RKO (cell line): ENCODE data around the gene EHD4.

ENCODE experiments used
- DNase-seq: peaks from one replicate; pipeline ENCODE4 v3.0.0-alpha.2; 2016; ENCODE audit warnings: low spot score

The EHD4 gene

DNA sequence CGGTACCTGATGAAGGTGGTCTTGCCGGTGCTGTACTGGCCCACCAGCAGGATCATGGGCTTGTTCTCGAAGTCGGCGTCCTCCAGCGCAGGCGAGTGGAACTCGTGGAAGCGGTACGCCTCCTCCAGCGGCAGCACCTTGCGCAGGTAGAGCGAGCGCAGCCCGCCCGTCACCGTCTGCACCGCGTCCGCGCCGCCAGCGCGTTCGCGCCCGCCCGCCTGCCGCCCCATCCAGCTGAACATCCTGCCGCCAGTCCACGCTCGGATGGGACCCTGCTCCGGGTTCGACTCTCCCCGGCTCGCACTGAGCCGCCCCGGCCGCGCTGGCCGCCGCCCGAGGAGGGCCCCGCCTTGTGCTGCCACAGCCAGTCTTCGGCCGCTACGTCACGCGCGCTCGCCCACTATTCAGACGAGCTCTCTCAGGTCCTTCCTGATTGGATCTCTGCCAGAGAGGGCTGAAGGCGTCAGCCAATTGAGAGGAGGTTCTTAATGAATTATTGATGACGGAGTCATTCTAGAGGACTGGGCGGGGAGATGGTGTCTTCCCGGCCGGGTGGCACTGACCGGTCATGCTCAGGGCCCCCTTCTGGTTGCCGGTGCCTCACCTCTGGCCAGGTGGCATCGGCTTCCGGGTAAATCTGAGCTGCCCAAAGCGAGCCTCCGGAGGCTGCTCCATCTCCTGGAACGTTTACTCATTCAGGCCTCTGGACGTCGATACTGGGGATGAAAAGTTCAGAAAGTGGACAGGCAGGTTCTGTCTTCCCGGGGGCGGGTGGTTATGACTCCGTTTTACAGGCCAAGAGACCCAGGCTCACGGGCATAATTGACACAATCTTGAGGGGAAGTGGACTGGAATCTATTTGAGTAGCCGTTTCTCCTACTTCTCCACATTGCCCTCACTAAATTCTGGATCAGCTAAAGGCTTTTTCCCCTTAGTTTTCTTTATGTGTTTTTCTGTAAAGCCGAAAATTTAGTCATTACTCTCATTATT is at the start of gene EHD4:
EHD4 (minus strand) TSS at position 305 of the 990 bp plus-strand sequence; CDS start at position 242, 63 bp downstream.
- DNase-seq: peak; percentile 99

DNA sequence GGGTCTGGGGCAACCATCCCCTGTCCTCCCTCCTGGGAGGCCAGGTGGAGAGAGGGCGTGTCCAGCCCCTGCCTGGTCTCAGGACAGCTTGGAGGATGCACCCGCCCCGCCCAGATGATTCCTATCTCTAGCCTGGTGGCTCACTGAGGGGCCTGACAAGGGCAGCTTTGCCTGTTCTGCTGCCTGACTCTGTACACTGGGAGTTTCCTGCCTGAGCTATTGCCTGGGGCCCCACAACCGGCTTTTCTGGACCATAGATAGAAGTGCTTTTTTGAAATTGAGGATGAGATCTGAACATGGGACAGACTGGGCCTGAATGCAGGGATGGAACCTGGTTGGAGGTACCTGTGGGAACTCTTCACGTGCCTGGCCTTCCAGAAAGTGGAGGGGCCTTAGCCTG is 49.2 kb upstream of the EHD4 start:
- no peak for DNase-seq

DNA sequence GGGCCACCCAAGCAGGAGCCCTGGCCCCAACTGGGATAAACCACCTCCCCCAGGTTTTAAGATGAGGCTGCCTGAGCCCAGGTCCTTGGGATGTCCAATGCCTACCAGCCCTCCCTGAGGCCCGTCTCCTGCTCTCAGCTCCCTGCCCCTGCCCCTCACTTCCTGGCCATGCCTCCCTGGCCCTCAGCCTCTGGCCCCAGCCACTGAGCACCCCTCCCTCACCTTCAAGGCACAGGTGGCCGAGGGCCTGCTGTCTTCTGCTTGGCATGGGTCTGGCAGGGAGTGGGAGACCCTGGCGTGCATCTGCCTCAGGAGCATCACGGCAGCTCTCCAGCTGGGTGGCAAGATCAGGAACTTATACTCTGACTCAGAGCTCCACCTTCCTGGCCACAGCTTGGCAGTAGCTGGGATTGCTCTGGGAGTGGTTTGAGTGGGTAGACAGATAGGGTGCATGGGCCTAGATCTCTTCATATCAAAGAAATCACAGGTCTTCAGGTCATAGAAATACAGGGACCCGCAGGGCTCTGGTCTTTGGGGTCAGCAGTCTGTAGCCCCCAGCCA is 48.4 kb upstream of the EHD4 start, which contains the start of gene PLA2G4E:
PLA2G4E (minus strand) TSS at position 330 of the 561 bp plus-strand sequence; CDS start at position 318, 12 bp downstream.
- no peak for DNase-seq

DNA sequence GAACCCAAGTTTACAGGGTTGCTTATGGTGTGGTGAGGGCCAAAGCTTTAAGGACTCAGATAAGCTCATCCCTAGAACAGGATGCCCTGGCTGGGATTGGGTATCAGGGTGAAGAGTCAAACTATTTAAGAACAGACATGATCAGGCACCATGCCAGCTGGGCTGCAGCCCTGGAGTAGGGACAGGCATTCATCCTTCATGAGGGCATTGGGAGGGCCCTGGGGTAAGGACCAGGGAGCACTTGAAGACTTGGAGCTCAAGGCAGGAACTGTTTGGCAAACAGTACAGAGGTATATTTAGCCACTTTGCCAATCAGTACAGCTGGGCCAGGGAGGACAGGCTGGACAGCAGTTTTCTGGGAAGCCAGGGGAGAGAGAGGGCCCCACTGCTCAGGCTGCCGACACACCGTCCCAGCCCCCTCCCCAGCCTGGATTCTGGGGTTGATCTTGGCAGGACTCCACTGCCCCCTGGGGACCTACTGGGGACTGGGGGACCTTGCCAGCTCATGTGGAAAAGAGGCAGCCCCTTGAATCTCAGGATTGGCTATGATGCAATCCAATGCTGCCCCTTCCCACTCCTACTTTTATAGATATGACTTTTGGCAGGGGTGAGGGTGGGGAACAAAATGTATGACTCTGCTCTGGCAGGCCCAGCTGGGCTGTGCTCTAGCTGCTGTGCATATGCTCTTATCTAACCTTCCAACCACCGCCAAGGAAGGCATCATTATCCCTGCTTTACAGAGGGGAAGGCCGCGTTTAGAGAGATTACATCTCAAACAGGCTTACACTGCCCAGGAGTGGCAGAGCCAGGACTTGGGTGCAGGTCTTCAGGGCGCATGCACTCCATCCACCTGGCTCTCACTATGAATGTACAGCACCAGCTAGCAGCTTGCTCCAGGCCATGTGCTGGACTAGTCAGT is 46.2 kb upstream of the EHD4 start:
- DNase-seq: no peak

DNA sequence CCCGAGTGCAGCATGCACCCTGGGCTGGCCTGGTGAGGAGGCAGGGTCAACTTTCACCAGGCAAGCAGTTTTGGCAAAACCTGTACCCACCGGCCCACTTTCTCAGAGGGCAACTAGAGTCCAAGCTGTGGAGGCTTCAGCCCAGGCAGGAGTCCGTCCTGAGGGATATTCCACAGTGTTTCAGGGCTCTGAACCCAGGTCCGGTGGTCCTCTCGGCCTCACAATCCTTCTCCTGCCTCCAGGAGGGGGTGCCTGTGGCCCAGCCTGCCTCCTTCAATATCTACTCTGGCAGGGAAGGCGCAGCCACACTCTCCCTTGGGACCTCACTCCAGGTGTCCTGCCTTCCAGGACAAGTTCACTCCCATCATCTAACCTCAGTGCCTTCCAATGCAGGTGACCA is 44.6 kb upstream of the EHD4 start:
- DNase-seq: no peak

DNA sequence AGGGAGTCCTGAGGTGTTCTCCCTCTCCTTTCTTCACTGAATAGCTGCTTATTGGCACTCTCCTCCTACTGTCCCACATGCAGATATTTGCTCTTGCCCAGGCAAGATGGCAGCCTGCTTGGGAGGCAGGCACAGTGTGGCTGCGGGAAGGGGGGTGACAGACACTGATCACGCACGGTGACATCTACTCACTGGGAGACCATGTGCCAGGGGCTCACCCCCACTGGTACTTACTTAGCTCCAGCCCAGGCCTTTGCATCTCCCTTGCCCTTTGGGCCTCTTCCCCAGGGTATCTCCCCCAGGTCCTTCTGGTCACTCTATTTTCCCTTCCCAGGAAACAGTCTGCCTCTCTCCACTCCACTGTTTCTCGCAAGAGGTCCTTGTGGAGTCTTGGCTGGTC is 42.0 kb upstream of the EHD4 start:
- no peak for DNase-seq

DNA sequence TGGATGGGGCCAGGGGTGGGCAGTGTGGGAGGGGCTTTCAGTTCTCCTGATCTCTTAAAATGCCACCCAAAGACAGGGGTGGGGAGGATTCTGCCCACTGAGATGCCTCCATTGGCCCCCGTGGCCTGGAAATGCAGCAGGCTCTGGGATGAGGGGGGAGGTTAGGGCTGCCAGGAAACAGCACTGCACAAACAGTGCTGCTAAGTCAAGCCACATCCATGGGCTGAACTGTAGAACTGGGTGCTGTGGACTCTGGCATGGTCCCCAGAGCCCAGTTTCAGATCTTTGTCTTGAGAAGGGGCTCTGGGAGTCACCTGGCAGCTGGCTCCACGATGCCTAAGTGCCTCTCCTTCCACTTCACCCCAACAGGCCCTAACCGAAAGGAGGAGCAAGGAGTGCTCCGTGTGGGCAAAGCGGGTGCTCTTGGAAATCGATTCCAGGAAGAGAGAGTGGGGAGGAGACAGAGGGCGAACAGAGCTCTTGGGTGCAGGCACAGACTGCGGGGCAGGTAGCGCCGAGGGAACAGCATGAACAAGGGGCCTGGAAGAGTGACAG is 40.6 kb upstream of the EHD4 start:
- no peak for DNase-seq

DNA sequence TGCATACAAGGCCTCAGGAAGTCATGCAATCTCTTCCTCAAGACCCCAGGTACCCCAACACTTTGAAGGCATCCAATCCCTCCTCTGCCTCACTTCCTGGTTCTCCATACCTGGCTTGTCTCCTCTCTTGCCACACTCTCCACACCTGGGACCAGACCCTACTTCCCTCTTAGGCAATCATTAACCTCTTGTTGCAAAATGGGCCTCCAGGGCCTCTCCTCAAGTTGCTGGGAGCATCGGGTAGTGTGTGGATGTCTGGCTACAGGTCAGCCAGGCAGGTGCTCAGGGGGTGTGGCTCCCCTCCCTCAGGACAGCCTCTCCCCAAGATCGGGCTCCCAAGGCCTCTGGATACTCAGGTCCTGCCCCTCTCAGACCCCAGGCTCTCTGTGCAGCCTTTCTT is 39.9 kb upstream of the EHD4 start:
- DNase-seq: no peak

DNA sequence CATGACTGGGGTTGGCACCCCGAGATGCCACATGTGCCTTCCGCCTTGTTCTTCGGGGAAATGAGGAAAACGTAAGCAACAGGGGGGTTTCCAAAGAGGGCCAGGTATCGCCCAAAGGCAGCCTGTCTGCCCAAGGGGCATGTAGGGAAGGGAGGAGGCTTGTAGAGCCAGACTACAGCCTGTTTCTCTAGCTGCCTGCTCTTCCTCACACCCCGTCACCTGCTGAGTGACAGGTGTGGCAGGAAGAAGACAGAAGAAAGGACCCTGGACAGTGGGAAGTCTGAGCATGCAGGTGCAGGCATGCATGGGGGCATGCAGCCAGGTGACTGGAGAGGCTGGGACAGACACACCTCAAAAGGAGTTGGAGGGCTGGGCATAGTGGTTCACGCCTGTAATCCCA is 38.7 kb upstream of the EHD4 start:
- no peak for DNase-seq

DNA sequence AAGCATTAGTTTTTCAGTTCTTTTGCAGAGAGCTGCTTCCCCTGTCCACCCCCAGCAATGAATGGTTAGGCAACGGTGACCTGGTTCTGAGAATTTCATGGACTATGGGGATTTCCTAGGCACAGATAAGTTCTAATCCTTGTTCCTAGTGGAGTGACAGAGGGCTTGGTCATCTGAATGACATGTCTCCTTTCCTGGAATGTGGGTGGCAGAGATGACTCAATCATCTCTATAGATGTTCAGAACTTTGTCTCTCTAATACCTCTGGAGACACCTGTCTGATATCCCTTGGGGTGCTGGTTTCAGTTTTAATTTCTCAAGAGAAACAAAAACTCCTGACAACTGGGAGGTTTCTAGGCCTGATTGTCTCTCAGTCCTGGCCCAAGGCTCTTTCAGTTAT is 38.1 kb upstream of the EHD4 start:
- DNase-seq: peak; percentile 24

DNA sequence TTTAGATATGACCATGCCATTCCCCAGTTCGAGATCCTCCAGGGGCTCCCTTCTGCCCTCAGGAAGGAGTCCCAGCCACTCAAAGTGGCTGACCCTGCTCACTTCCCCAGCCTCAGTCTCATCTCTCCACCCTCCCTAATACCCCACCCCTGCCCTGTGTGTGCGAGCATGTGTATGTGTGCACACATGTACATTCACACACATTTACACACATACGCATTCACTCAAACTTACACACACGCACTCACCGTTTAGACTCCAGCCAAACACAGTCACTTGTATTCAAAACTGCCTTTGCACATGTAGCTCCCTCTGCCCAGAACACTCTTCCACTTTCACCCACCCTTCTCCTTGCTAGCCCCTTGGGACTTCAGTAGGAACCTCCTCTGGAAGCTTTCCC is 37.1 kb upstream of the EHD4 start:
- DNase-seq: no peak

DNA sequence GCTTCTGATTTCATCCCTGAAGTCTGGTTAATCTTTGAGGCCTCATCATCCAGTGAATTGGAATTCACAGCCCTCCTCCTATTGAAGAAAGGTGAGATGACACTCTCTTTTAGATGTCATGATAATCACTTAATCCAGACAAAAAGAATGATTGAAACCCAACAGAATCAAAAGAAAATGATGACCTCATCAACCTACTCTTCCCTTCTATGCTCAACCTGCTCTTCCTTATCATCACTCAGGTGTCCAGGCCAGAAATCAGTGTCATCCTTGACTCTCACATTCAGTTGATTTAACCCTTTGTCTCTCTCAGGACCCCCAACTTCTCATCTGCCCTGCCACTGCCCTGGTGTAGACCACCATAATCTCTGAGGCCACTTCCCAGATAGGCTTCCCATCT is 36.7 kb upstream of the EHD4 start:
- DNase-seq: no peak

DNA sequence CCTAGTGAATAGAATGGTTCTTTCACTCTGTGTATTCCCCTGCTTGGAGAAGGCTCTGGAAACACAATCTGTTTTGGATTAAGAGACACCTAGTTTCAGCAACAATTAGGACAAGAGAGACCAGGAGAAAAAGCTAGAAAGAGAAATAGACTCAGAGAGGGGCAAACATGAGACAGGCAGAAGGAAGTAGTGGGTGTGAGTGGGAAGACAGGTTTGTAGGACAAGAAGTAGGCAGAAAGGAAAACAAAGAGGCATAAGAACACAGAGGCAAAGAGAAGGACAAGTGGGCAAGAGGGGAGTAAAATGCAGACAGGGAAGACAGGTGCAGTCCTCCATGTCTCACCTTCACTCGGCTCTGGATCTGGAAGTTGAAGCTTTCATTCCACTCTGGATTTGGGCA is 35.0 kb upstream of the EHD4 start:
- DNase-seq: no peak

DNA sequence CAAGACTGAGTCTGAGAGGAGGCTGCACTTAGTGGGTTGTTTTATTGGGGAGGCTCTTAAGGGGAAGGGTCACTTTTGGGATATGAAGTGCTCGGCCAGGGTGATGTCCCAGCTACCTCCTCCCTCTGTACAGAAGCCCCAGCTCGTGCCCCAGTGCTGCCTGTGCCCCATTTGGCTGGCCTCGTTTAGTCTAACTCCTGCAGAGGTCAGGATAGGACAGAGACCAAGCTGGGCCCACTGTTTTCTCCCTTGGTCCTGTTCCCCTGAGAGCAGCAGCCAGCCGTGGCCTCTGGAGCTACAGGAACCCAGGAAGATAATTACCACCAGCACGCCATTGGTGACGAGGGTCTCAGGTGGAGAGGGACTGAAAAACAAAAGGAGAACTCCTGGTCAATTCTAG is 30.0 kb upstream of the EHD4 start:
- DNase-seq: no peak

DNA sequence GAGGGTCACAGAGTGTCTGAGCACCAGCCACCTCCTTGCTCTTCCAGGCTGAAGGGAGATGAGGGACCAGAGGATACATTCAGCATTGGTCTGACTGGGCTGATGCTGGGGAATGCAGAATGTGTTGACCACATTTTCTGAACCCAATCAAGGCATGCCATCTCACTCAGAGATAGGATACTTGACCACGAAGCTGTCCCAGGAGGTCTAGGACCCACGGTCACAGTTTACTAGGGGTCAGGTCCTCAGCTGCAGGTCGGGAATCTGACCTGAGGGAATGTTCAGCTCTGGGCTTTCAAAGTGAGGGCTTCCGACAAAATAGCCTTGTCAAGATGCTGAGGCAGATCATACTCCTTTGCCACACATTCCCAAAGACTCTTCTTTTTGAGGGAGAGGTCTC is 28.9 kb upstream of the EHD4 start:
- no peak for DNase-seq

DNA sequence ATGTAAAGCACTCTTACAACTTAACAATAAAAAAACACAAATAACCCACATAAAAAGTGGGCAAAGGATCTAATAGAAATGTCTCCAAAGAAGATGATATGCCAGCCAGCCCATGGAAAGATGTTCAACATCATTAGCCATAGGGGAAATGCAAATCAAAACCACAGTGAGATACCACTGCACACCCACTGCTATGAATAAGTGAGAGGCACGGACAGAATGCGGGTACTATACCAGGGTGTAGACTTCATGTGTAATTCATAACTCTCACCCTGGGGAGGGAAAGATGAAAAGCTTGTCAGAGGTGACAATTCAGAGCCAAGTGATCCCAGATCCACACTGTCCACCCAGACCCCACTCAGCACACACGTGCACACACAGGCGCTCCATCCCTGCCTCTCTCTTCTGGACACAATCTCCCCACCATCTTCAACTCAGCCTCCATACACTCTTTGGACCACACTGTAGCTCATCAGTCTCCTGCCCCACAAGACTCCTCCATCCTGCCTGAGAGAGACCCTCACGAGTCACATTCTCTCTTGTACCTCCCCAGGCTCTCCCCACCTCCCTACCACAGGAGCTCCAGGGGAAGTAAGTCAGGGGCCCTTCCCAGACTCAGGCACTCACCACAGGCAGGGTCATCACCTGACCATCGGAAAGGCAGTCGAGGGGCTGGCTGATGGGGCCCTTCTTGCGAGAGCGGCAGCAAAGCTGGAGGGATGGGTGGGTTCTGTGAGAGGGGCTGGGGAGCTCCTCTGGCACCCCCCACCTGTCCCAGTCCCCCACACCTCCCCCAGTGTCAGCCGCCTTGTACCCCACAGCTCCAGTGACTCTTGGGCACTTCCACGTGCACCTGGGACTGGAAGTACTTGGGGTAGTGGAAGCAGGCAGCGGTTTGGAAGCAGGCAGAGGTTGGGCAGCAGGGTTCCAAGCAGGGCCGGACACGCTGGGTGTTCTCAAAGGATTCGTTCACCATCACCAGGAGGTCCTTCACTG is 27.2 kb upstream of the EHD4 start:
- DNase-seq: no peak

DNA sequence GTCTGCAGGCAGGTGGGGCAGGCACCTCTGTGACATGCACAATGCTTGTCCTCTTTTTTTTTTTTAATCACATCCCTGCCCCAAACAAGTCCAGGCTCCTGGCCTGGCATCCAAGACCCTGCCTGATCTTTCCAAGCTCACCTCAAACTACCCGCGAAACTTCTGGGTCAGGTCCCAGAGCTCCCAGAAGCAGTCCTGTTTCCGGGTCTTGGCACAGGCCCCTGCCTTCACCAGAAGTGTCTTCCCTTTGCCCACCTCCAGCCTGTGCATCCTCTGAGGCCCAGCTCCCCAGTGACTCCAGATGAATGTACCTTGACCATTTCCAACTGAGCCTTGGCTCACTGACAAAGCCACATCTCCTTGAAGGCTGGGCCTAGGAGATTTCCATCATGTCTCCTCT is 25.5 kb upstream of the EHD4 start:
- DNase-seq: no peak

DNA sequence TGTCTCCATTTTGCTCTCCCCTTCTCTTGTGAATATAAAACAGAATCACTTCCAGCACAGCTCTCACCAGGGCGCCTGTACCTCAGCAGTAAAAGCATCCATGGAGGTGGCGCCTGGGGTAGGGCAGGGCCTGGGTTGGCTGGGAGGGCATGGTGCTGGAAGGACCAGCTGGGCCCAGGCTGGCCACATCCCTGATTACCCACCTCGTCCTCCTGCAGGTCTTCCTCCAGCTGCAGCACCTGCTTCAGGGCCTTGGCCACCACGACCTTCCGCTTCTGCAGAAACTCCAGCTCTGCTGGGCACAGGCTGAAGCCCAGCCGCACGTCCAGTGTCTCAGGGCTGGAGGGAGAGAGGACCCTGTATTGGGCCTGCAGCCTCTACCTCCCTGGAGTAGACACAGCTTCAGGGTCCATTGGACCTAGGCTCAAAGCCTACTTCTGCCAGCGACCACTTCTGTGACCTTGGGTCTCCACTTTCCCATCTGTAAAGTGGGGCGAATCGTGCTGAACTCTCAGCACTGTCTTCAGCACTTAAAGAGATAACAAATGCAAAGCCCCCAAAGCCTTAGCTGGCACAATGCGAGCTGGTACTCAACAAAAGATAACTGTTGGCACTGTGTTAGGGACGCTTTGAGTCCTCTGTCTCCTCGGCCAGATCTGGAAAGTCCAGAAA is 24.7 kb upstream of the EHD4 start:
- no peak for DNase-seq

DNA sequence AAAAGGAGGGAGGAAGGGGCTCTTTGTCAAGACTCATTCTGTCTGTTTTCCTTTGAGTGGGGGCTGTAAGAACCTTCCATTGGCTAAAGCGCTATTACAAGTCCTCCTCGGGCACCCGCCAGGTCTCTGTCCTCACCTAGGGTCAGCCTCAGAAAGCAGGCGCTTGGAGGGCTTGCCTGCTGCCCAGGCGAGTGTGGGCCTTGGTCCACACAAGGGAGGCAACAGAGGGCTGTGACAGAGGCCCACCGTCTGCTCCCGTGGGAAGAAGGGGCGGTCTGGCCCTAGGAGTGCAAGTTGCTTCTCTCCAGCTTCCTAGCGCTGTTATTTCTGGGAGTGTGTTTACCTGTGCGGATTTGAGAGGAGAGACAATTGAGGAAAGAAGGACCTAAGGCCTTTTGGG is 24.0 kb upstream of the EHD4 start:
- no peak for DNase-seq

DNA sequence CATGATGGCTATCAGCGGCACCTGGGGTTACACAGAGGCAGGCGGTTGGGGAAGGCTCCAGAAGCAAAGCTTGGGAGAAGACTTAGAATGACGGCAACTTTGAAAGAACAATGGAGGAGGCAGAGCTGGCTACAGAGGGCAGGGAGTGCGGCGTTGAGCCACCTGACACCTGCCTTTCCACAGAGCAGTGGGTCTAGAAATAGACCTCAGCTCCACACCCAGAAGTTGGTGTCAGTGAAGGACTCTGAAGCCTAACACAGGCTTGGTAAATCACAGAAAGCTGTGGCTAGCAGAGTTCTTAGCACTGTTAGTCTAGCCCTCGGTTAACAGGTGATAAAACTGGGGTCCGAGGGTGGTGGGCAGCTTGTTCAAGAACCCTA is 23.1 kb upstream of the EHD4 start:
- no peak for DNase-seq
